ENCODE measurements around the gene AGO1. TPM values are rescaled to one million over a fixed set of nuclear protein-coding genes. Genes with fewer than 3 reads are reported as not detected.
"Not testable (repeated sequence)": the region's sequence is repeated elsewhere in the genome, so short reads cannot be mapped to it uniquely, and the experiment has no call there.

AGO1 gene
- total RNA-seq, 1 donor from 2014 or later: 35.1 TPM

DNA sequence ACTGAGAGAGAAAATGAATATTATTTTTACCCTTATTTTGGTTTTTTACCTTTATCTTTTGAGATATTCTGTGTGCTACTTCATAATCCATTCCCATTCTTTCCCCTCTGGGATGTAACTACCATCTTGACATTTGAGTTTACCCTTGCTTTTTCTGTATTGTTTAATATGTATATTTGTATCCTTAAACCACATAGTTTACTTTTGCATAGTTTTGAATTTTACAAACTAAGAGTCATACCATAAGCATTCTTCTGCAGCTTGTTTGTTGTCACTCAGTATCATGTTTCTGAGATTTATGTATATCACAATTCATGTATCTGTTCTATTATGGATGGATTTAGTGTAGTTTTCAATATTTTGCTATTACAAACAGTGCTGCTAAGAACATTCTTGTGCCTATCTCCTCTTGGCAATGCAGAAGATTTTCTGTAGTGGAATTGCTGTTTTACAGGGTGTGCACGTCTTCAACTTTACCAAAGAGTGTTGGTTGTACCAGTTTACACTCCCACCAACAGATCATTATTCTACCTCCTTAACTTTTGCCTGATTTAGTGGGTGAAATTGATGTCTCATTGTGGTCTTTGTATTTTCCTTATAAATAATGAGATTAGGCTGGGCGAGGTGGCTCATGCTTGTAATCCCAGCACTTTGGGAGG, 12.2 kb upstream of the AGO1 start:
- Histone ChIP-seq H3K9me3 (ENCODE audit: insufficient read depth, low read depth, low read length) (no peaks in the 10 kb centered on the region), H3K27me3 (ENCODE audit: insufficient read depth, low read length) (no peaks in the 10 kb centered on the region), H3K79me2 (ENCODE audit: insufficient read depth, low read length) (no peaks in the 10 kb centered on the region), H3K4me1 (ENCODE audit: insufficient read depth, low read length) (no peaks in the 10 kb centered on the region), H3K27ac (ENCODE audit: low read depth, low read length) (no peak overlapping the region), H3K4me3 (ENCODE audit: insufficient read depth, low read depth, low read length) (no peak overlapping the region), H3K36me3 (ENCODE audit: insufficient read depth, low read length) (no peaks in the 10 kb centered on the region), H3K4me2 (ENCODE audit: low read length) (no peak overlapping the region), H2AFZ (ENCODE audit: low read depth, low read length) (no peak overlapping the region), H3K9ac (ENCODE audit: low read length) (no peak overlapping the region), H4K20me1 (ENCODE audit: insufficient read depth, low read length) (no peaks in the 10 kb centered on the region)
- DNase-seq (ENCODE audit: low read depth): no peak
- Mint-ChIP-seq H3K27me3 (ENCODE audit: low read depth, unreplicated experiment) (no peaks in the 10 kb centered on the region), H3K36me3 (ENCODE audit: low read depth, unreplicated experiment) (no peaks in the 10 kb centered on the region), H3K4me1 (ENCODE audit: low read depth, unreplicated experiment) (no peaks in the 10 kb centered on the region), H3K9me3 (ENCODE audit: unreplicated experiment) (no peaks in the 10 kb centered on the region), H3K4me3 (ENCODE audit: unreplicated experiment) (no peak overlapping the region), H3K27ac (ENCODE audit: unreplicated experiment) (no peak overlapping the region)
- no peak for FAIRE-seq
- no peak for TF ChIP-seq CTCF (IDR thresholded peaks at IDR 0.05; ENCODE audit: insufficient read depth, low read depth, low read length)
- no peak for TF ChIP-seq EZH2 (IDR thresholded peaks at IDR 0.05; ENCODE audit: insufficient read depth, low read length)

DNA sequence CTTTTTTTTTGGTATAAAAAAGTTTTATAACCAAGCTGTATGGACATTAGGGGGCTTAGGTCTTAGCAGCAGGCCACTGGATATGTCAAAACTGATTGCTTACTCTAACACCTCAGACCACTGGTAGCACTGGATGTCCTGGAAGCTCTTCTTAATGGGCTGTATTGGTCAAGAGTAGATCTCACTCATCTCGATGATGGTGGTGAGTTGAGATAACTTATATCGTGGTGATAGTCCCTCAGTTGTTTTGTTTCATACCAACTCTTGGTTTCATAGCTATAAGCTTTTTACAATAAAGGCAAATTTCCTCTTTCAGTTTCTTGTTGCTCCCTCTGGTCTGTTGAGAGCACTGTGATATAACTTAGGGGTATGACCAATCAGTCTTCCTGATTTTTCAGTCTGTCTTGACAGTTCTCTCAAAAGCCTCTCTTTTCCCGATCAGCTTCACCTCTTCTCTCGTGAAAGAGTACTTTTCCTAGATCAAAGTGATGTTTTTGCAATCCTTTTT, 9.7 kb upstream of the AGO1 start:
- H3K9me3 Mint-ChIP-seq (ENCODE audit: unreplicated experiment): no peaks in the 10 kb centered on the region
- H3K27me3 Mint-ChIP-seq (ENCODE audit: low read depth, unreplicated experiment): peaks cover 2% of the 10 kb centered on the region
- H3K4me3 Mint-ChIP-seq (ENCODE audit: unreplicated experiment): no peak overlapping the region
- Histone ChIP-seq H3K4me3 (ENCODE audit: insufficient read depth, low read depth, low read length) (no peak overlapping the region), H3K36me3 (ENCODE audit: insufficient read depth, low read length) (no peaks in the 10 kb centered on the region), H3K27me3 (ENCODE audit: insufficient read depth, low read length) (no peaks in the 10 kb centered on the region), H3K79me2 (ENCODE audit: insufficient read depth, low read length) (no peaks in the 10 kb centered on the region), H4K20me1 (ENCODE audit: insufficient read depth, low read length) (no peaks in the 10 kb centered on the region), H3K9ac (ENCODE audit: low read length) (no peak overlapping the region), H2AFZ (ENCODE audit: low read depth, low read length) (no peak overlapping the region), H3K4me2 (ENCODE audit: low read length) (no peak overlapping the region), H3K9me3 (ENCODE audit: insufficient read depth, low read depth, low read length) (no peaks in the 10 kb centered on the region), H3K27ac (ENCODE audit: low read depth, low read length) (no peak overlapping the region), H3K4me1 (ENCODE audit: insufficient read depth, low read length) (no peaks in the 10 kb centered on the region)
- TF ChIP-seq EZH2 (IDR thresholded peaks at IDR 0.05; ENCODE audit: insufficient read depth, low read length): no peak
- TF ChIP-seq CTCF (IDR thresholded peaks at IDR 0.05; ENCODE audit: insufficient read depth, low read depth, low read length): no peak
- no peak overlapping the region for H3K27ac Mint-ChIP-seq (ENCODE audit: unreplicated experiment)
- FAIRE-seq: no peak
- H3K36me3 Mint-ChIP-seq (ENCODE audit: low read depth, unreplicated experiment): no peaks in the 10 kb centered on the region
- H3K4me1 Mint-ChIP-seq (ENCODE audit: low read depth, unreplicated experiment): no peaks in the 10 kb centered on the region
- DNase-seq (ENCODE audit: low read depth): no peak

- H3K27ac Mint-ChIP-seq (ENCODE audit: unreplicated experiment); H3K9me3 ChIP-seq (ENCODE audit: insufficient read depth, low read depth, low read length); H3K36me3 Mint-ChIP-seq (ENCODE audit: low read depth, unreplicated experiment); H2AFZ ChIP-seq (ENCODE audit: low read depth, low read length); H3K4me3 ChIP-seq (ENCODE audit: insufficient read depth, low read depth, low read length); H3K9me3 Mint-ChIP-seq (ENCODE audit: unreplicated experiment); H3K4me1 ChIP-seq (ENCODE audit: insufficient read depth, low read length); H3K4me1 Mint-ChIP-seq (ENCODE audit: low read depth, unreplicated experiment); H4K20me1 ChIP-seq (ENCODE audit: insufficient read depth, low read length); FAIRE-seq; H3K79me2 ChIP-seq (ENCODE audit: insufficient read depth, low read length); H3K4me2 ChIP-seq (ENCODE audit: low read length); H3K27me3 ChIP-seq (ENCODE audit: insufficient read depth, low read length); H3K27ac ChIP-seq (ENCODE audit: low read depth, low read length); H3K4me3 Mint-ChIP-seq (ENCODE audit: unreplicated experiment); H3K36me3 ChIP-seq (ENCODE audit: insufficient read depth, low read length); DNase-seq (ENCODE audit: low read depth); H3K27me3 Mint-ChIP-seq (ENCODE audit: low read depth, unreplicated experiment); H3K9ac ChIP-seq (ENCODE audit: low read length): not testable (repeated sequence)
Measured at GRCh38 chr1:35874115-35874514, 8.9 kb upstream of the AGO1 start.
